Central memory CD8-positive, alpha-beta T cell (primary cell): ENCODE data around the gene MYL3.

Experiments
- ATAC-seq: fragments of 150-1000 bp; cut with Tn5 transposase; replicated peaks from 2 replicates; pipeline ENCODE4 v1.10.0; 2022; ENCODE audit warnings: mild to moderate bottlenecking, moderate FRiP score, moderate number of reproducible peaks; ENCODE audit not compliant: poor library complexity, severe bottlenecking; ENCODE audit errors: extremely low read depth
- DNase-seq, 2 donors: peaks; one replicate each; pipeline ENCODE4 v3.0.0; 2021; ENCODE audit warnings: low spot score in 2 of 2
- H3K27ac Mint-ChIP-seq: one replicate; pipeline ENCODE4 v1.8.0; 2022; ENCODE audit warnings: low read depth, mild to moderate bottlenecking, moderate library complexity, mixed read lengths
- H3K27me3 Mint-ChIP-seq: one replicate; pipeline ENCODE4 v1.8.0; 2022; ENCODE audit warnings: mixed read lengths
- H3K36me3 Mint-ChIP-seq: one replicate; pipeline ENCODE4 v1.8.0; 2022; ENCODE audit warnings: mild to moderate bottlenecking, moderate library complexity, mixed read lengths; ENCODE audit not compliant: insufficient read depth
- H3K4me1 Mint-ChIP-seq: one replicate; pipeline ENCODE4 v1.8.0; 2022; ENCODE audit warnings: mixed read lengths
- H3K4me3 Mint-ChIP-seq: one replicate; pipeline ENCODE4 v1.8.0; 2022; ENCODE audit warnings: mild to moderate bottlenecking, moderate library complexity, mixed read lengths
- H3K9me3 Mint-ChIP-seq: one replicate; pipeline ENCODE4 v1.8.0; 2022; ENCODE audit warnings: mixed read lengths

The MYL3 gene

GRCh38 chr3:46856576-46857471, 6.4 kb downstream of the MYL3 start:
- no peaks in the 10 kb centered on the region for H3K4me1 Mint-ChIP-seq
- H3K27me3 Mint-ChIP-seq, result peaks cover 27% of the 10 kb centered on the region
- H3K4me3 Mint-ChIP-seq, result no peak overlapping the region
- H3K9me3 Mint-ChIP-seq, result no peaks in the 10 kb centered on the region
- DNase-seq (no peak), ATAC-seq (no peak)
- no peaks in the 10 kb centered on the region for H3K36me3 Mint-ChIP-seq
- no peak overlapping the region for H3K27ac Mint-ChIP-seq

GRCh38 chr3:46854555-46854991, 8.7 kb downstream of the MYL3 start:
- no peak for DNase-seq
- Mint-ChIP-seq H3K36me3 (no peaks in the 10 kb centered on the region), H3K27me3 (peaks cover 27% of the 10 kb centered on the region), H3K4me1 (no peaks in the 10 kb centered on the region), H3K9me3 (no peaks in the 10 kb centered on the region), H3K27ac (no peak overlapping the region), H3K4me3 (no peak overlapping the region)
- no peak for ATAC-seq

DNA sequence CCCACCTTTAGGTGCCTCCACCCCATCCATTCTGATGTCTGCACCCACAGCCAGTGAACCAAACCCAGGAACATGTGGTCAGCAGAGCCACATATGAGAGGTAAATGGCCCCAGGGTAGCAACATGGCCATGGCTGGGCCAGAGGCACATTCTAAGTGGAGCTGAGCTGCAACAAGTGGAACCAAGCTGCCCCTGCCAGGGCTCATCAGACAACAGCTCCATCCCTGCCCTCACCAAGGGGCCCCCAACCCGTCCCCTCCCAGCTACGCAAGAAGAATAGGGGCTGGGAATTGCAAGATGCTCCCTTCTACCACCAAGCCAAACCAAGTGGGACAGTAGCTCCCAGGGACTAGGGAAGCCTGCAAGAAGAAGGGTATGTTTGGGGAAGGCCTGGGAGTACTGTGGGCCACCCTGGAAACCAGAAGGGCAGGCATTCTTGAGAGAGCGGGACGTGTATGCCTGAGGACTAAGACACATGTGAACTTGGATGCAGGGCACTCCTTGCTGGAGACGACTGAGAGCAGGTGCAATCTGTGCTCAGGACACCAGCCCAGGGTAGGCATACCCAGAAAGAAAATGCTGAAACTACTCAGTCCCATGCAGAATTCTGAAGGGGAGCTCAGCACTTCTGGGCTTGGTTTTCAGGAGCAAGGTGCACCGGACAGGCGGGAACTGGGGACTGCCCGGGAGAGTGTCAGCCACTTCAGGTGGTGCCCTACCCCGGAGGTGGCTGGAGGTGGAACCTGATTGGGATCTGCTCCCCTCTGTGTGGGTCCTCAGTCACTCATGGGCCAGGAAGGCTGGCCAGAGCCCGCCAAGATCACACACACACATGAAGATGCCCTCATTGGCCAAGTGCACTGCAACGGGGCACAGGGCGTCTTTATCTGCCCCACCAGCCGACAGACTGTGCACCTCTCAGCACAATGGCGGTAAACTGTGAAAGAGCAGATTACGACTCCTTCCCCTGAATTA, 9.5 kb downstream of the MYL3 start:
- H3K27ac Mint-ChIP-seq, result no peak overlapping the region
- no peak overlapping the region for H3K4me3 Mint-ChIP-seq
- H3K9me3 Mint-ChIP-seq, result no peaks in the 10 kb centered on the region
- no peaks in the 10 kb centered on the region for H3K4me1 Mint-ChIP-seq
- H3K27me3 Mint-ChIP-seq, result peaks cover 27% of the 10 kb centered on the region
- DNase-seq (no peak), ATAC-seq (no peak)
- H3K36me3 Mint-ChIP-seq, result no peaks in the 10 kb centered on the region

DNA sequence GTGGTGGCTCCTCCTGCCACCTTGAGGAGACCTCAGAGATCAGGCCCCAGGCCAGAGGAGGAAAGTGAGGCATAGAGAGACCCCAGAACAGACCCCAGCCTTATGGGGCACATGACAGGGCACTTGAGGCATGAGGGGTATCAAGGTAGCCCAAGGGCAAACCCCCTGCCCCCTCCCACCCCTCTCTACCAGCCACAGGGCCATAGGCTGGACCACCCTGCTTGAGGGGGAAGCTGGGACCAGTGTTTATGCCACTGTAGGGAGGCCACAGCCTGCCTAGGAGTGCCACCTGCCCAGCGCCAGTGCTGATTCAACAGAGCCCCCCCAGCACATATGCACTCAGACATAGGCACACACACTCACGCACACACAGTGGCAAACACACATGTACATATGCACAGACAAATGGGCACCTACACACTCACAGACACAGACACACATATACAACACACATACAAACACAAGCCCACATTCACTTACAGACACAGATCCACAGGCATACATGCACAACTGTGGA, 10.3 kb downstream of the MYL3 start:
- no peak for DNase-seq
- Mint-ChIP-seq H3K27me3 (peaks cover 21% of the 10 kb centered on the region), H3K9me3 (no peaks in the 10 kb centered on the region), H3K4me3 (no peak overlapping the region), H3K27ac (no peak overlapping the region), H3K36me3 (no peaks in the 10 kb centered on the region), H3K4me1 (no peaks in the 10 kb centered on the region)
- no peak for ATAC-seq

- no peaks in the 10 kb centered on the region for H3K9me3 Mint-ChIP-seq
- no peaks in the 10 kb centered on the region for H3K4me1 Mint-ChIP-seq
- no peak overlapping the region for H3K27ac Mint-ChIP-seq
- H3K4me3 Mint-ChIP-seq, result no peak overlapping the region
- peaks cover 15% of the 10 kb centered on the region for H3K27me3 Mint-ChIP-seq
- DNase-seq (no peak), ATAC-seq (no peak)
- no peaks in the 10 kb centered on the region for H3K36me3 Mint-ChIP-seq
Measured at GRCh38 chr3:46852334-46852720, 10.9 kb downstream of the MYL3 start.

DNA sequence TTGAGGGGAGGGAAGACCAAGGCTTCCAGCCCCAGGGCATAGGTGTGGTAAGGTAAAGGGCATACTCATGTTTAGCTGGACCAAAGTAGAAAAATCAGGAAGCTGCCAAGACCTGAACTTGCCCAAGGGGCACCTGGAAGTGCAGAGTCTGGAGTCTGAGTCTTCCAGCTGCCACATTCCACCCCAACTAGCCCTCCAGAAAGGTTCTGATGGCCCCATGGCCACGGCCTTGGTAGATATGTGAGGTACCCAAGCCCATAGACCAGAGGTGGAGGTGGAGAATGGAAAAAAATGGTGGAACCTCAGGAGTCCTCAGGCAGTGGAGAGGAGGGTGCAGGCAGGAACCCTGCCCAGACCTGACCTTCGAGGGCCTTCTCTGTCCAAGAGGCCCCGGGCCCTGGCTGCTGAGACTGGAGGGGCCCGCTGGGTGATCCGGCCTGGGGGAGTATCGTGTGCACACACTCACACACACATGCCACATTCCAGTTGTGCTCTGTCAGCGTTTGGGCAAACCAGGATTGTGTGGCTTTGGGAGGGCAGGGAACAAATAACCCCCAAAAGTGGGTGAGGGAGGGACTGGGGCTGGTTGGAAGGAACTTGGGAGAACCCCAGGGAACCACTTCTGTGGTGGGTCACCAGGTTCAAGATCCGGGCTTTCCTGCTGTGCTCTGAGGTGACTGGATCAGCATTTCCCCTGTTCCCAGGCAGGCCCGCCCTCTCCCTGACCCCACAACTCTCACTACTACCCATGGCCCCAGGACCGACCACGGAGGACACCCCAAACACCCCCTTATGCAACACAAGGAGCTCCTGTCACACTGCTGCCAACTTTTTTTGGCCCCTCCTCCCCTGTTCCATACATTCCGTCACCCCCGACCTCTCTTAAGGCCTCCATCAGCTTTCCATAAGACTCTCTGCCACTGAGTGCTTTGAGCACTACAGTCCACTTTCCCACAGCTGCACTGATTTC, 11.6 kb downstream of the MYL3 start:
- no peak for DNase-seq
- H3K9me3 Mint-ChIP-seq, result no peaks in the 10 kb centered on the region

GRCh38 chr3:46850468-46850779, 12.8 kb downstream of the MYL3 start:
- DNase-seq (no peak), ATAC-seq (no peak)
- H3K4me1 Mint-ChIP-seq, result peaks cover 1% of the 10 kb centered on the region
- no peaks in the 10 kb centered on the region for H3K27me3 Mint-ChIP-seq
- H3K27ac Mint-ChIP-seq, result no peak overlapping the region
- peaks cover under 1% of the 10 kb centered on the region for H3K36me3 Mint-ChIP-seq
- no peaks in the 10 kb centered on the region for H3K9me3 Mint-ChIP-seq
- H3K4me3 Mint-ChIP-seq, result no peak overlapping the region

More for the DNA sequence above, 11.6 kb downstream of the MYL3 start:
- H3K4me1 Mint-ChIP-seq, result no peaks in the 10 kb centered on the region
- H3K27me3 Mint-ChIP-seq, result peaks cover 9% of the 10 kb centered on the region
- H3K4me3 Mint-ChIP-seq, result no peak overlapping the region
- no peak overlapping the region for H3K27ac Mint-ChIP-seq
- H3K36me3 Mint-ChIP-seq, result no peaks in the 10 kb centered on the region
- no peak for ATAC-seq

- Mint-ChIP-seq H3K4me3 (no peak overlapping the region), H3K4me1 (peaks cover 6% of the 10 kb centered on the region), H3K9me3 (no peaks in the 10 kb centered on the region), H3K27me3 (no peaks in the 10 kb centered on the region), H3K36me3 (peaks cover 1% of the 10 kb centered on the region), H3K27ac (no peak overlapping the region)
- ATAC-seq, result no peak
- no peak for DNase-seq
Measured at GRCh38 chr3:46849686-46850467, 13.4 kb downstream of the MYL3 start.

DNA sequence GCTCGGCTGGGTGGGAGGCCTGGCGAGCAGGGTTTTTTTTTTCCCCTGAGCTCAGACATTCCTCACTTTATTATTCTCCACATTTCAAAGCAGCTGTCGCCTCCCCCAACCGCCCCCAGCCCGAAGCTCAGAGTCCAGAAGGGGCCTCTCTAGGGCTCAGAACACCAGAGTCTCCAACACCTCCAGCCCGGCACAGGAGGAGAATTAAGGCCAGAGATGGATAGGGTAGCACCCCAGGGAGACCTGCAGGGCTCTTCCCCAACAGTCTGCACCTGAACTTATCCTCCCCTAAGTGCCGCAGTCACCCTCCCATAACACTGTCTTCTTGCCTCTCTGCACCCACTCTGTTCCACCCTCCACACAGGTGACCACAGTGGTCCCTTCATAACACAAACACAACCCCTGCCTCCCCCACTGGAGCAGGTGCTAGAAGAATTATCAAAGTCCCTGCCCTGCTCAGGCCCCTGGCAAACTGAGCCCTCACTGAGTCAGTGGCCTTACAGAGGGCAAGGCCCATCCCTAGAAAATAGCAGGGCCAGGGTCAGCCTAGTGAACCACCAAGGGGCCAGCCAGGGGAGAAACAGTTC, 14.1 kb downstream of the MYL3 start:
- Mint-ChIP-seq H3K4me3 (no peak overlapping the region), H3K36me3 (peaks cover 1% of the 10 kb centered on the region), H3K27ac (no peak overlapping the region), H3K9me3 (no peaks in the 10 kb centered on the region), H3K4me1 (peaks cover 7% of the 10 kb centered on the region), H3K27me3 (no peaks in the 10 kb centered on the region)
- no peak for ATAC-seq
- no peak for DNase-seq

- H3K27me3 Mint-ChIP-seq, result no peaks in the 10 kb centered on the region
- H3K27ac Mint-ChIP-seq, result no peak overlapping the region
- H3K9me3 Mint-ChIP-seq, result no peaks in the 10 kb centered on the region
- H3K4me1 Mint-ChIP-seq, result peaks cover 7% of the 10 kb centered on the region
- ATAC-seq, result no peak
- no peak for DNase-seq
- no peak overlapping the region for H3K4me3 Mint-ChIP-seq
- peaks cover 1% of the 10 kb centered on the region for H3K36me3 Mint-ChIP-seq
Measured at GRCh38 chr3:46848271-46849044, 14.8 kb downstream of the MYL3 start.
